Upper lobe of right lung (tissue), 1 donor: ENCODE data around the gene GREB1. TPM values are rescaled to one million over a fixed set of nuclear protein-coding genes. Genes with fewer than 3 reads are reported as not detected.

Experiments
- ATAC-seq: fragments of 200-7000 bp; cut with Tn5 transposase; one replicate; pipeline ENCODE4 v1.9.1; 2020; ENCODE audit warnings: mild to moderate bottlenecking, moderate library complexity
- DNase-seq: peaks from one replicate; pipeline ENCODE4 v3.0.0-alpha.2; 2020
- H3K27ac ChIP-seq: fragments of 200-600 bp; one replicate; pipeline ENCODE4 v1.8.0; 2022
- H3K27me3 ChIP-seq: fragments of 200-600 bp; one replicate; pipeline ENCODE4 v1.8.0; 2022; ENCODE audit warnings: mild to moderate bottlenecking
- H3K36me3 ChIP-seq: fragments of 200-600 bp; one replicate; pipeline ENCODE4 v1.8.0; 2022
- H3K4me1 ChIP-seq: fragments of 200-600 bp; one replicate; pipeline ENCODE4 v1.8.0; 2022
- H3K4me3 ChIP-seq: fragments of 200-600 bp; one replicate; pipeline ENCODE4 v1.8.0; 2022; ENCODE audit warnings: mild to moderate bottlenecking
- H3K9me3 ChIP-seq: fragments of 200-600 bp; one replicate; pipeline ENCODE4 v1.8.0; 2022
- CTCF ChIP-seq: fragments of 200-600 bp; IDR thresholded peaks from one replicate; pipeline ENCODE4 v1.8.0; 2022; ENCODE audit warnings: antibody characterized with exemption
- intact Hi-C: fragments of 100-400 bp; cut with DNase I; formaldehyde crosslinking; loops from one replicate; pipeline ENCODE4 v1.11.0; 2022
- total RNA-seq: library from RNA; stranded (reverse); fragmentation: NEBNext Ultra II Directional; extraction: Animal tissue kit (Norgen Biotek cat#: 25700); gene quantifications from one replicate; pipeline ENCODE4 v1.2.1, GENCODE V29; 2021
- donor health status: DM: no; HTN: yes; CAD: no; lungs with severe emphysema.

The GREB1 gene
- total RNA-seq, 1 donor from 2014 or later, result 0.90 TPM

GRCh38 chr2:11512431-11512830, 21.4 kb upstream of the GREB1 start:
- H3K9me3 ChIP-seq, result no peaks in the 10 kb centered on the region
- intact Hi-C loops, result no loop called here
- no peaks in the 10 kb centered on the region for H3K4me1 ChIP-seq
- ATAC-seq (no peak), DNase-seq (no peak)
- H3K36me3 ChIP-seq, result no peaks in the 10 kb centered on the region
- TF ChIP-seq CTCF, result no peak
- H3K4me3 ChIP-seq, result no peak overlapping the region
- H3K27ac ChIP-seq, result no peak overlapping the region
- H3K27me3 ChIP-seq, result no peaks in the 10 kb centered on the region

GRCh38 chr2:11513319-11513718, 20.5 kb upstream of the GREB1 start:
- ATAC-seq, result no peak
- no peaks in the 10 kb centered on the region for H3K4me1 ChIP-seq

GRCh38 chr2:11514081-11514730, 19.6 kb upstream of the GREB1 start:
- Histone ChIP-seq H3K36me3 (no peaks in the 10 kb centered on the region), H3K27ac (no peak overlapping the region), H3K27me3 (no peaks in the 10 kb centered on the region), H3K4me1 (no peaks in the 10 kb centered on the region), H3K9me3 (peaks cover 1% of the 10 kb centered on the region), H3K4me3 (no peak overlapping the region)
- TF ChIP-seq CTCF, result no peak
- intact Hi-C loops, result no loop called here
- ATAC-seq, result no peak
- DNase-seq, result no peak

More at GRCh38 chr2:11513319-11513718, 20.5 kb upstream of the GREB1 start:
- H3K4me3 ChIP-seq, result no peak overlapping the region
- no peaks in the 10 kb centered on the region for H3K9me3 ChIP-seq
- intact Hi-C loops, result no loop called here
- no peak for DNase-seq
- H3K27ac ChIP-seq, result no peak overlapping the region
- no peaks in the 10 kb centered on the region for H3K27me3 ChIP-seq
- no peak for TF ChIP-seq CTCF
- no peaks in the 10 kb centered on the region for H3K36me3 ChIP-seq

- no peaks in the 10 kb centered on the region for H3K4me1 ChIP-seq
- DNase-seq (no peak), ATAC-seq (no peak)
- intact Hi-C loops, result no loop called here
- peaks cover 4% of the 10 kb centered on the region for H3K9me3 ChIP-seq
- no peaks in the 10 kb centered on the region for H3K27me3 ChIP-seq
- no peak overlapping the region for H3K27ac ChIP-seq
- no peak overlapping the region for H3K4me3 ChIP-seq
- H3K36me3 ChIP-seq, result no peaks in the 10 kb centered on the region
- TF ChIP-seq CTCF, result no peak
These were observed 18.9 kb upstream of the GREB1 start for GRCh38 chr2:11514904-11515303.

- DNase-seq, result no peak
- peak; percentile 19 for ATAC-seq
- Histone ChIP-seq H3K4me1 (no peaks in the 10 kb centered on the region), H3K9me3 (peaks cover 4% of the 10 kb centered on the region), H3K36me3 (no peaks in the 10 kb centered on the region), H3K4me3 (no peak overlapping the region), H3K27me3 (no peaks in the 10 kb centered on the region), H3K27ac (no peak overlapping the region)
- TF ChIP-seq CTCF, result no peak
- intact Hi-C loops, result no loop called here
These were observed 18.3 kb upstream of the GREB1 start for GRCh38 chr2:11515490-11515981.
